Psoas muscle (tissue), 8 donors: ENCODE results near the gene FGF2. TPM values are rescaled to one million over a fixed set of nuclear protein-coding genes. Genes with fewer than 3 reads are reported as not detected.
A peak's percentile ranks its signal among the peaks of the same experiment; 100 is the strongest.
"Not testable (repeated sequence)": the region's sequence is repeated elsewhere in the genome, so short reads cannot be mapped to it uniquely, and the experiment has no call there.

Source experiments
- ATAC-seq, 4 donors: fragments of 200-7000 bp; cut with Tn5 transposase; one replicate each; pipeline ENCODE4 v1.9.1; 2020; ENCODE audit warnings: moderate library complexity in 3 of 4, mild to moderate bottlenecking in 2 of 4
- DNase-seq, 2 donors: peaks; one replicate each; pipeline ENCODE4 v3.0.0-alpha.2; 2020
- H3K27ac ChIP-seq: fragments of 200-600 bp; one replicate; pipeline ENCODE4 v1.8.0; 2022
- H3K27me3 ChIP-seq, 3 donors: fragments of 200-600 bp in 1 of 3; one replicate each; pipeline versions ENCODE4 v1.6.1 to v1.8.0; 2013 to 2022; ENCODE audit warnings: low read length in 2 of 3, mild to moderate bottlenecking in 2 of 3, moderate library complexity in 1 of 3; ENCODE audit not compliant: insufficient read depth in 3 of 3
- H3K36me3 ChIP-seq, 2 donors: fragments of 200-600 bp in 1 of 2; one replicate each; pipeline versions ENCODE4 v1.6.1 to v1.8.0; 2013 to 2022; ENCODE audit warnings: low read depth in 1 of 2, mild to moderate bottlenecking in 1 of 2, moderate library complexity in 1 of 2; ENCODE audit not compliant: insufficient read depth in 1 of 2
- H3K4me1 ChIP-seq: fragments of 200-600 bp; one replicate; pipeline ENCODE4 v1.8.0; 2022
- H3K4me3 ChIP-seq: fragments of 200-600 bp; one replicate; pipeline ENCODE4 v1.8.0; 2022; ENCODE audit warnings: mild to moderate bottlenecking
- H3K9me3 ChIP-seq: fragments of 200-600 bp; one replicate; pipeline ENCODE4 v1.8.0; 2022
- CTCF ChIP-seq: fragments of 200-600 bp; IDR thresholded peaks from one replicate; pipeline ENCODE4 v1.8.0; 2022; ENCODE audit warnings: antibody characterized with exemption
- WGBS, 3 donors: extraction: QIAGEN DNeasy Blood & Tissue Kit; methylation state at CpG; one replicate each; pipeline versions ENCODE4 v1.1.6 to v1.1.7; 2013; 5-methylcytosine and 5-hydroxymethylcytosine counted together
- intact Hi-C, 2 donors: fragments of 100-400 bp; cut with DNase I; formaldehyde crosslinking; loops; one replicate each; pipeline versions ENCODE4 v1.11.0 to v1.14.2; 2022
- polyA plus RNA-seq, 3 donors: library from polyadenylated mRNA; stranded (reverse); fragments of 200-250 nt; gene quantifications; one replicate each; pipeline ENCODE4 v1.2.3, GENCODE V29; 2013
- total RNA-seq, 4 donors: library from RNA; stranded (reverse); fragmentation: NEBNext Ultra II Directional in 2 of 4; extraction: Animal tissue kit (Norgen Biotek cat#: 25700) in 2 of 4; gene quantifications; one replicate each; pipeline versions ENCODE4 v1.2.1 to v1.2.4, GENCODE V29; 2021 to 2023
- donor health status: healthy with polysubstance abuse.
- donor health status: DM: no; HTN: no; CAD: no; lungs with moderate emphysema.
- donor health status: Bipolar disorder and iron deficiency.
- donor health status: healthy.
- donor health status: DM: yes; HTN: yes; CAD: no.
- donor health status: DM: no; HTN: no; CAD: no.
- donor health status: DM: no; HTN: no; CAD: no.
- donor health status: DM: yes; HTN: yes; CAD: no.

Gene FGF2
- total and polyA plus RNA-seq, 7 donors = 0.86 to 3.7 (median 2.0) TPM

- peak overlapping the region; percentile 16 for H3K27ac ChIP-seq
- no peak for DNase-seq
- WGBS, 3 donors = 85 to 88% (median 86%) methylated on average over 1 of the region's 1 CpG
These were observed 16.0 kb upstream of the FGF2 start for GRCh38 chr4:122810669-122811068.

GRCh38 chr4:122811781-122812180, 14.8 kb upstream of the FGF2 start:
- H3K9me3 ChIP-seq, ATAC-seq, DNase-seq, H3K4me1 ChIP-seq, H3K36me3 ChIP-seq, H3K27me3 ChIP-seq, intact Hi-C loops, H3K27ac ChIP-seq, H3K4me3 ChIP-seq: not testable (repeated sequence)
- 96 to 98% methylated on average over 5 to 24 of the region's 32 CpGs; no CpG with 5 or more reads in 1 of the 3 donors for WGBS, 3 donors

More at GRCh38 chr4:122810669-122811068, 16.0 kb upstream of the FGF2 start:
- ATAC-seq = no peak
- no peaks in the 10 kb centered on the region for H3K9me3 ChIP-seq
- H3K27me3 ChIP-seq = no peaks in the 10 kb centered on the region
- no peak for TF ChIP-seq CTCF
- H3K4me3 ChIP-seq = no peak overlapping the region
- no peaks in the 10 kb centered on the region for H3K36me3 ChIP-seq
- no peaks in the 10 kb centered on the region for H3K4me1 ChIP-seq
- intact Hi-C loops = no loop called here

GRCh38 chr4:122812823-122813222, 13.8 kb upstream of the FGF2 start:
- WGBS, 3 donors = 60 to 78% (median 74%) methylated on average over 2 to 3 of the region's 3 CpGs
- H3K27me3 ChIP-seq, intact Hi-C loops, DNase-seq, ATAC-seq, H3K4me3 ChIP-seq, H3K27ac ChIP-seq, H3K9me3 ChIP-seq, H3K36me3 ChIP-seq, H3K4me1 ChIP-seq: not testable (repeated sequence)

GRCh38 chr4:122814426-122814825, 12.2 kb upstream of the FGF2 start:
- WGBS, 3 donors = 94 to 99% (median 99%) methylated on average over 2 of the region's 2 CpGs
- H3K27ac ChIP-seq = no peak overlapping the region
- no peak for ATAC-seq
- TF ChIP-seq CTCF = no peak
- DNase-seq = no peak
- H3K36me3 ChIP-seq = no peaks in the 10 kb centered on the region
- no peaks in the 10 kb centered on the region for H3K27me3 ChIP-seq
- intact Hi-C loops = no loop called here
- no peak overlapping the region for H3K4me3 ChIP-seq
- H3K9me3 ChIP-seq = no peaks in the 10 kb centered on the region
- no peaks in the 10 kb centered on the region for H3K4me1 ChIP-seq

- WGBS, 3 donors = 96 to 98% (median 96%) methylated on average over 6 of the region's 6 CpGs
- intact Hi-C loops = no loop called here
- TF ChIP-seq CTCF = no peak
- Histone ChIP-seq H3K4me3 (no peak overlapping the region), H3K9me3 (no peaks in the 10 kb centered on the region), H3K27ac (no peak overlapping the region), H3K27me3 (no peaks in the 10 kb centered on the region), H3K4me1 (no peaks in the 10 kb centered on the region), H3K36me3 (no peaks in the 10 kb centered on the region)
- ATAC-seq (no peak), DNase-seq (no peak)
These were observed 11.4 kb upstream of the FGF2 start for GRCh38 chr4:122815248-122815647.

GRCh38 chr4:122816476-122816875, 10.2 kb upstream of the FGF2 start:
- H3K9me3 ChIP-seq = no peaks in the 10 kb centered on the region
- TF ChIP-seq CTCF = no peak
- H3K4me1 ChIP-seq = no peaks in the 10 kb centered on the region
- no peaks in the 10 kb centered on the region for H3K36me3 ChIP-seq
- ATAC-seq = no peak
- no peaks in the 10 kb centered on the region for H3K27me3 ChIP-seq
- DNase-seq = no peak
- intact Hi-C loops = no loop called here
- 92 to 95% (median 95%) methylated on average over 4 of the region's 4 CpGs for WGBS, 3 donors
- H3K4me3 ChIP-seq = no peak overlapping the region
- no peak overlapping the region for H3K27ac ChIP-seq
